SK-N-SH (cell line): ENCODE measurements around the gene RAB33B. TPM values are rescaled to one million over a fixed set of nuclear protein-coding genes. Genes with fewer than 3 reads are reported as not detected.

Source experiments
- CTCF ChIA-PET: fragments of 300-600, 350-600 bp; formaldehyde crosslinking; extraction: SDS; loops from one replicate; lab custom pipeline; 2021; lab: Yijun Ruan, JAX
- POLR2A ChIA-PET: fragments of 350-600 bp; sonication (Branson Sonifier 250); formaldehyde crosslinking; extraction: SDS; loops from one replicate; lab custom pipeline; 2020; ENCODE audit warnings: antibody characterized with exemption, inconsistent platforms; lab: Yijun Ruan, JAX
- DNase-seq: peaks from one replicate; pipeline ENCODE4 v3.0.0; 2012
- H2AFZ ChIP-seq: fragments of 200-600 bp; sonication (generic); 2 replicates; pipeline ENCODE4 v1.8.1; 2016; ENCODE audit warnings: antibody characterized with exemption, mild to moderate bottlenecking, low read depth
- H3F3A ChIP-seq: fragments of 200-600 bp; sonication (generic); replicated peaks from 2 replicates; pipeline ENCODE3; 2016; ENCODE audit warnings: antibody characterized with exemption, mild to moderate bottlenecking; ENCODE audit not compliant: insufficient read depth
- H3K27ac ChIP-seq, 2 experiments: fragments of 200-500 bp in 1 of 2; fragments of 200-600 bp in 1 of 2; sonication (Bioruptor generic) in 1 of 2; sonication (generic), shearing (Covaris generic) in 1 of 2; 2 replicates each; pipeline versions ENCODE4 v1.5.1 to v1.6.1; 2014 to 2016; ENCODE audit warnings: low read depth in 2 of 2, inconsistent platforms in 1 of 2, low read length in 1 of 2, mild to moderate bottlenecking in 1 of 2, mixed read lengths in 1 of 2
- H3K27me3 ChIP-seq: fragments of 200-600 bp; sonication (generic), shearing (Covaris generic); 2 replicates; pipeline ENCODE4 v1.6.1; 2016; ENCODE audit warnings: mixed run types; ENCODE audit not compliant: insufficient read depth
- H3K36me3 ChIP-seq, 2 experiments: fragments of 200-500 bp in 1 of 2; fragments of 200-600 bp in 1 of 2; sonication (Bioruptor generic) in 1 of 2; sonication (generic) in 1 of 2; replicated peaks in 1 of 2; 2 replicates each; pipeline versions ENCODE3 to v1.5.1; 2014 to 2016; ENCODE audit warnings: low read length in 1 of 2, mild to moderate bottlenecking in 1 of 2; ENCODE audit not compliant: insufficient read depth in 2 of 2, control insufficient read depth in 1 of 2
- H3K4me1 ChIP-seq, 2 experiments: fragments of 200-500 bp in 1 of 2; fragments of 200-600 bp in 1 of 2; sonication (Bioruptor generic) in 1 of 2; sonication (generic), shearing (Covaris generic) in 1 of 2; 2 replicates each; pipeline versions ENCODE4 v1.5.1 to v1.6.1; 2014 to 2016; ENCODE audit warnings: low read depth in 1 of 2, low read length in 1 of 2, mixed run types in 1 of 2; ENCODE audit not compliant: insufficient read depth in 2 of 2, control insufficient read depth in 1 of 2
- H3K4me2 ChIP-seq: fragments of 200-600 bp; sonication (generic), shearing (Covaris generic); 2 replicates; pipeline ENCODE4 v1.6.1; 2017; ENCODE audit warnings: mixed run types
- H3K4me3 ChIP-seq, 2 experiments: fragments of 200-500 bp in 1 of 2; fragments of 200-600 bp in 1 of 2; sonication (Bioruptor generic) in 1 of 2; sonication (generic), shearing (Covaris generic) in 1 of 2; 2 replicates each; pipeline versions ENCODE4 v1.5.1 to v1.8.1; 2014 to 2016; ENCODE audit warnings: low read depth in 2 of 2, inconsistent platforms in 1 of 2, low read length in 1 of 2, mild to moderate bottlenecking in 1 of 2, mixed read lengths in 1 of 2, moderate library complexity in 1 of 2
- H3K79me2 ChIP-seq: fragments of 200-600 bp; sonication (generic); 2 replicates; pipeline ENCODE4 v1.8.1; 2017; ENCODE audit warnings: mild to moderate bottlenecking; ENCODE audit not compliant: insufficient read depth
- H3K9ac ChIP-seq: fragments of 200-600 bp; sonication (generic); 2 replicates; pipeline ENCODE4 v1.6.1; 2017; ENCODE audit warnings: mixed run types
- H3K9me2 ChIP-seq: fragments of 200-600 bp; sonication (generic); 2 replicates; pipeline ENCODE4 v1.6.1; 2017; ENCODE audit warnings: mixed run types
- H3K9me3 ChIP-seq: fragments of 200-600 bp; sonication (generic); 2 replicates; pipeline ENCODE4 v1.6.1; 2017; ENCODE audit warnings: mixed run types, mild to moderate bottlenecking, moderate library complexity
- H4K20me1 ChIP-seq: fragments of 200-600 bp; sonication (generic); 2 replicates; pipeline ENCODE4 v1.6.1; 2017; ENCODE audit warnings: mild to moderate bottlenecking, mixed run types; ENCODE audit not compliant: insufficient read depth
- CHD2 ChIP-seq: fragments of 150-350 bp; IDR thresholded peaks from 2 replicates; pipeline ENCODE4 v1.6.1; 2018; ENCODE audit warnings: low read length; ENCODE audit not compliant: partially characterized antibody
- EZH2phosphoT487 ChIP-seq: fragments of 200-600 bp; sonication (generic); IDR thresholded peaks from 2 replicates; pipeline ENCODE4 v1.6.1; 2017; ENCODE audit warnings: low read depth, mixed run types, mild to moderate bottlenecking, antibody characterized with exemption, moderate library complexity, borderline replicate concordance
- FOSL2 ChIP-seq: IDR thresholded peaks from 2 replicates; pipeline ENCODE4 v1.4.0; 2012; ENCODE audit warnings: low read depth, mild to moderate bottlenecking, moderate library complexity, borderline replicate concordance
- FOXJ3 ChIP-seq: sonication (generic); formaldehyde crosslinking; IDR thresholded peaks from 2 replicates; pipeline ENCODE4 v1.5.1; 2020; ENCODE audit warnings: mild to moderate bottlenecking, missing genetic modification reagents
- FOXM1 ChIP-seq: IDR thresholded peaks from 2 replicates; pipeline ENCODE4 v1.4.0; 2012; ENCODE audit warnings: low read depth, mild to moderate bottlenecking
- JUND ChIP-seq: IDR thresholded peaks from 2 replicates; pipeline ENCODE4 v1.4.0; 2012
- MXI1 ChIP-seq: IDR thresholded peaks from 2 replicates; pipeline ENCODE4 v1.6.1; 2012; ENCODE audit warnings: mild to moderate bottlenecking, low read depth, low read length, improper control_type of control experiment
- RFX5 ChIP-seq: IDR thresholded peaks from 2 replicates; pipeline ENCODE4 v1.6.1; 2012; ENCODE audit warnings: mild to moderate bottlenecking, improper control_type of control experiment, low read length
- SMC3 ChIP-seq: IDR thresholded peaks from 2 replicates; pipeline ENCODE4 v1.6.1; 2012; ENCODE audit warnings: low read depth, low read length, improper control_type of control experiment
- TEAD4 ChIP-seq: IDR thresholded peaks from 2 replicates; pipeline ENCODE4 v1.4.0; 2012; ENCODE audit warnings: mild to moderate bottlenecking, borderline replicate concordance; ENCODE audit not compliant: insufficient read depth
- YY1 ChIP-seq: IDR thresholded peaks from 2 replicates; pipeline ENCODE4 v1.4.0; 2012; ENCODE audit warnings: low read depth, mild to moderate bottlenecking
- WGBS: methylation state at CpG from one replicate; pipeline ENCODE4 v1.1.6; 2017; ENCODE audit warnings: low lambda C conversion rate; 5-methylcytosine and 5-hydroxymethylcytosine counted together
- polyA plus RNA-seq, 3 experiments: library from polyadenylated mRNA; depleted of rRNA; stranded (reverse); fragments of >200 nt; gene quantifications; 2 replicates each; pipeline ENCODE4 v1.2.3, GENCODE V29; 2012
- TF ChIP-seq, protein P1 (sequence below): fragments of 150-350 bp; IDR thresholded peaks from 2 replicates; pipeline ENCODE4 v1.6.1; 2017; ENCODE audit warnings: antibody characterized with exemption, low read length, low read depth, borderline replicate concordance
- TF ChIP-seq, protein P2 (sequence below): fragments of 150-350 bp; IDR thresholded peaks from 2 replicates; pipeline ENCODE4 v1.6.1; 2016; ENCODE audit warnings: mild to moderate bottlenecking, low read depth, low read length
- TF ChIP-seq, protein P3 (sequence below): IDR thresholded peaks from 2 replicates; pipeline ENCODE4 v1.4.0; 2012; ENCODE audit warnings: low read depth, borderline replicate concordance
- TF ChIP-seq, protein P4 (sequence below): fragments of 200-600 bp; sonication (generic); IDR thresholded peaks from 2 replicates; pipeline ENCODE4 v1.6.1; 2017; ENCODE audit warnings: antibody characterized with exemption, mild to moderate bottlenecking, moderate library complexity
- TF ChIP-seq, protein P5 (sequence below): IDR thresholded peaks from 2 replicates; pipeline ENCODE4 v1.6.1; 2012; ENCODE audit warnings: mild to moderate bottlenecking, low read depth, low read length, moderate library complexity

RAB33B gene
- polyA plus RNA-seq, 1 of the 3 experiments (the other 2 are of a cell fraction), result 2.3 TPM

DNA sequence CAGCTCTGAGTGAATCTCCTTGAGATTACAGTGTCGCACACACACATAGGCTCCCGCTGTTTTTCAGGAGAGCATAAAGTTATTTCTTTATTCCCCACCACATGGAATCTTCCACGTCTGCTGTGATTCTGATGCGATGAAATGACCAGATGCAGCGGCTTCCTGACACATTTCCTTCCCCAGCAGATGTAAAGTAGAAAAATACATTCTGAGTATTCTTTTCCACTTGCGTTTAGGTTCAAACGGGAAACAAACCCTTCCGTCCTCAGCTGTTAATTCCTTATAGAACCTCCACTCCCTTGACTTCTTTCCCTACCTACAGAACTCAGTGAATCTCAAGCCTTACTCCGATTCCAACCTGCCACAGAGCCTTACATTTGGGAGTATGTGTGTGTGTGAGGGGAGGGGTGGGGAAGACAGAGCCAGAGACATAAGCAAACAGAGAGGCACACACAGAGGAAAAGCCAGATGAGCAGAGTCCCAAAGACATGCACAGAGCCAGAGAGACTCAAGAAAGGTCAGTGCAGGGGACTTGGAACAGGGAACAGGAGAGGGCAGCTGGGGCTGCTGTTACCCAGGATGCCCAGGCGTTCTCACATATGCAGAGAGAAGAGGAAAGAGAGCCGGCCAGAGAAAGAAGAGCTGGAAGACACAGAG, 54.8 kb downstream of the RAB33B start:
- H4K20me1 ChIP-seq, result no peaks in the 10 kb centered on the region
- peaks cover 4% of the 10 kb centered on the region for H3F3A ChIP-seq
- H3K9me3 ChIP-seq, result no peaks in the 10 kb centered on the region
- no peak overlapping the region for H3K27ac ChIP-seq
- POLR2A ChIA-PET, result no interaction called here
- H2AFZ ChIP-seq, result no peak overlapping the region
- no peaks in the 10 kb centered on the region for H3K79me2 ChIP-seq
- CTCF ChIA-PET, result interaction anchor here (0.9 to 3.0 kb wide), 3 partner anchors 11 to 22 kb away, joined by 3 to 12 read pairs (median 6); no protein-coding TSS in a partner anchor
- no peaks in the 10 kb centered on the region for H3K9me2 ChIP-seq
- H3K36me3 ChIP-seq, result peaks cover 17 to 25% of the 10 kb centered on the region in 2 experiments
- H3K27me3 ChIP-seq, result no peaks in the 10 kb centered on the region
- 96% methylated on average over 11 of the region's 11 CpGs for WGBS
- TF ChIP-seq YY1, result no peak
- TF ChIP-seq CHD2, result no peak
- no peak for TF ChIP-seq RFX5
- TF ChIP-seq, protein P1, sequence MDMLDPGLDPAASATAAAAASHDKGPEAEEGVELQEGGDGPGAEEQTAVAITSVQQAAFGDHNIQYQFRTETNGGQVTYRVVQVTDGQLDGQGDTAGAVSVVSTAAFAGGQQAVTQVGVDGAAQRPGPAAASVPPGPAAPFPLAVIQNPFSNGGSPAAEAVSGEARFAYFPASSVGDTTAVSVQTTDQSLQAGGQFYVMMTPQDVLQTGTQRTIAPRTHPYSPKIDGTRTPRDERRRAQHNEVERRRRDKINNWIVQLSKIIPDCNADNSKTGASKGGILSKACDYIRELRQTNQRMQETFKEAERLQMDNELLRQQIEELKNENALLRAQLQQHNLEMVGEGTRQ, result no peak
- TF ChIP-seq SMC3, result no peak
- no peak for TF ChIP-seq TEAD4
- TF ChIP-seq FOXM1, result no peak
- no peak for TF ChIP-seq MXI1
- TF ChIP-seq JUND, result no peak
- TF ChIP-seq FOSL2, result no peak
- TF ChIP-seq, protein P2, sequence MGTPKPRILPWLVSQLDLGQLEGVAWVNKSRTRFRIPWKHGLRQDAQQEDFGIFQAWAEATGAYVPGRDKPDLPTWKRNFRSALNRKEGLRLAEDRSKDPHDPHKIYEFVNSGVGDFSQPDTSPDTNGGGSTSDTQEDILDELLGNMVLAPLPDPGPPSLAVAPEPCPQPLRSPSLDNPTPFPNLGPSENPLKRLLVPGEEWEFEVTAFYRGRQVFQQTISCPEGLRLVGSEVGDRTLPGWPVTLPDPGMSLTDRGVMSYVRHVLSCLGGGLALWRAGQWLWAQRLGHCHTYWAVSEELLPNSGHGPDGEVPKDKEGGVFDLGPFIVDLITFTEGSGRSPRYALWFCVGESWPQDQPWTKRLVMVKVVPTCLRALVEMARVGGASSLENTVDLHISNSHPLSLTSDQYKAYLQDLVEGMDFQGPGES, result no peak
- TF ChIP-seq, protein P3, sequence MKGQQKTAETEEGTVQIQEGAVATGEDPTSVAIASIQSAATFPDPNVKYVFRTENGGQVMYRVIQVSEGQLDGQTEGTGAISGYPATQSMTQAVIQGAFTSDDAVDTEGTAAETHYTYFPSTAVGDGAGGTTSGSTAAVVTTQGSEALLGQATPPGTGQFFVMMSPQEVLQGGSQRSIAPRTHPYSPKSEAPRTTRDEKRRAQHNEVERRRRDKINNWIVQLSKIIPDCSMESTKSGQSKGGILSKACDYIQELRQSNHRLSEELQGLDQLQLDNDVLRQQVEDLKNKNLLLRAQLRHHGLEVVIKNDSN, result no peak
- no peak overlapping the region for H3K9ac ChIP-seq
- peaks cover 0 to 12% of the 10 kb centered on the region in 2 experiments; a peak in 2 of 4 replicates for H3K4me1 ChIP-seq
- DNase-seq, result no peak
- H3K4me3 ChIP-seq, result no peak overlapping the region
- no peak overlapping the region for H3K4me2 ChIP-seq

DNA sequence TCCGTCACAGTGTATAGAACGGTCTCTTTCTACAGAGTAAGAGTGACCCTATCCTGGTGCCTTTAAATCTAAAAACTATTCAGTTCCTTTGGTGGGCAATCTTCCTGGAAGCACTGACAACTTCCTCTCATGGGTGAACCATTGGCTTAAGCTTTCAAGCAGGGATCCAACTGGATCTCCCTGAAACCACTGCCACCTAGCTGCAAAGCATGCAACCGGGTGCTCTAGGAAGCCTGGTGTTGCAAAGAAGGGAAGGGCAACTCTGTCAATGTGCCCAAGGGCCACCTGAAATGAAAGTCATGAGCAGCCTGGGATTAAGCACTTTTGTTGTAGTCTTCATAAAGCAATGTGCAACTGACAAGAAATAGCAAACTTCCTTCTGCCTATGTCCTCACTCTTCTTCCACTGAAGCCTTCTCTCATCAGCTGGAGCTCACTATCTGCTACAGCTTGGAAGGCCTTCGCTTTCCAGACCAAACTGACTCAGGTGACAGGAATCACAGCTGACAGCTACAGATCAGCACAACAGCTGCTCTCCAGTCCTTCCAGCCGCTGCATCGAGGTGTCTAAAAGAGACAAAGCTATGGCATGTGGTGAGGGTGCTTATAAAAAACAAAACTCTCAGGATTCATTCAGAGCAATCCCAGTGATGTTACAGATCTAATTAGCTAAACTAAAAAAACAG, 55.9 kb downstream of the RAB33B start:
- H3K9me2 ChIP-seq, result no peaks in the 10 kb centered on the region
- peaks cover 4% of the 10 kb centered on the region for H3F3A ChIP-seq
- H3K79me2 ChIP-seq, result no peaks in the 10 kb centered on the region
- H3K27ac ChIP-seq, result no peak overlapping the region
- H3K27me3 ChIP-seq, result no peaks in the 10 kb centered on the region
- ChIA-PET CTCF (interaction anchor here (0.9 to 3.0 kb wide), 6 partner anchors 11 to 57 kb away, joined by 3 to 12 read pairs (median 6); no protein-coding TSS in a partner anchor), POLR2A (no interaction called here)
- no peaks in the 10 kb centered on the region for H3K9me3 ChIP-seq
- H3K36me3 ChIP-seq, result peaks cover 19 to 25% of the 10 kb centered on the region in 2 experiments
- H4K20me1 ChIP-seq, result no peaks in the 10 kb centered on the region
- H3K4me1 ChIP-seq, result peaks cover 0 to 17% of the 10 kb centered on the region in 2 experiments; a peak in 2 of 4 replicates
- WGBS, result 98% methylated on average over 6 of the region's 6 CpGs
- H2AFZ ChIP-seq, result no peak overlapping the region
- no peak overlapping the region for H3K9ac ChIP-seq
- no peak overlapping the region for H3K4me2 ChIP-seq
- no peak for DNase-seq
- H3K4me3 ChIP-seq, result no peak overlapping the region
- TF ChIP-seq, protein P4, sequence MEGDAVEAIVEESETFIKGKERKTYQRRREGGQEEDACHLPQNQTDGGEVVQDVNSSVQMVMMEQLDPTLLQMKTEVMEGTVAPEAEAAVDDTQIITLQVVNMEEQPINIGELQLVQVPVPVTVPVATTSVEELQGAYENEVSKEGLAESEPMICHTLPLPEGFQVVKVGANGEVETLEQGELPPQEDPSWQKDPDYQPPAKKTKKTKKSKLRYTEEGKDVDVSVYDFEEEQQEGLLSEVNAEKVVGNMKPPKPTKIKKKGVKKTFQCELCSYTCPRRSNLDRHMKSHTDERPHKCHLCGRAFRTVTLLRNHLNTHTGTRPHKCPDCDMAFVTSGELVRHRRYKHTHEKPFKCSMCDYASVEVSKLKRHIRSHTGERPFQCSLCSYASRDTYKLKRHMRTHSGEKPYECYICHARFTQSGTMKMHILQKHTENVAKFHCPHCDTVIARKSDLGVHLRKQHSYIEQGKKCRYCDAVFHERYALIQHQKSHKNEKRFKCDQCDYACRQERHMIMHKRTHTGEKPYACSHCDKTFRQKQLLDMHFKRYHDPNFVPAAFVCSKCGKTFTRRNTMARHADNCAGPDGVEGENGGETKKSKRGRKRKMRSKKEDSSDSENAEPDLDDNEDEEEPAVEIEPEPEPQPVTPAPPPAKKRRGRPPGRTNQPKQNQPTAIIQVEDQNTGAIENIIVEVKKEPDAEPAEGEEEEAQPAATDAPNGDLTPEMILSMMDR, result peak; percentile 37
- TF ChIP-seq, protein P3, result no peak
- TF ChIP-seq EZH2phosphoT487, result no peak
- TF ChIP-seq, protein P5, sequence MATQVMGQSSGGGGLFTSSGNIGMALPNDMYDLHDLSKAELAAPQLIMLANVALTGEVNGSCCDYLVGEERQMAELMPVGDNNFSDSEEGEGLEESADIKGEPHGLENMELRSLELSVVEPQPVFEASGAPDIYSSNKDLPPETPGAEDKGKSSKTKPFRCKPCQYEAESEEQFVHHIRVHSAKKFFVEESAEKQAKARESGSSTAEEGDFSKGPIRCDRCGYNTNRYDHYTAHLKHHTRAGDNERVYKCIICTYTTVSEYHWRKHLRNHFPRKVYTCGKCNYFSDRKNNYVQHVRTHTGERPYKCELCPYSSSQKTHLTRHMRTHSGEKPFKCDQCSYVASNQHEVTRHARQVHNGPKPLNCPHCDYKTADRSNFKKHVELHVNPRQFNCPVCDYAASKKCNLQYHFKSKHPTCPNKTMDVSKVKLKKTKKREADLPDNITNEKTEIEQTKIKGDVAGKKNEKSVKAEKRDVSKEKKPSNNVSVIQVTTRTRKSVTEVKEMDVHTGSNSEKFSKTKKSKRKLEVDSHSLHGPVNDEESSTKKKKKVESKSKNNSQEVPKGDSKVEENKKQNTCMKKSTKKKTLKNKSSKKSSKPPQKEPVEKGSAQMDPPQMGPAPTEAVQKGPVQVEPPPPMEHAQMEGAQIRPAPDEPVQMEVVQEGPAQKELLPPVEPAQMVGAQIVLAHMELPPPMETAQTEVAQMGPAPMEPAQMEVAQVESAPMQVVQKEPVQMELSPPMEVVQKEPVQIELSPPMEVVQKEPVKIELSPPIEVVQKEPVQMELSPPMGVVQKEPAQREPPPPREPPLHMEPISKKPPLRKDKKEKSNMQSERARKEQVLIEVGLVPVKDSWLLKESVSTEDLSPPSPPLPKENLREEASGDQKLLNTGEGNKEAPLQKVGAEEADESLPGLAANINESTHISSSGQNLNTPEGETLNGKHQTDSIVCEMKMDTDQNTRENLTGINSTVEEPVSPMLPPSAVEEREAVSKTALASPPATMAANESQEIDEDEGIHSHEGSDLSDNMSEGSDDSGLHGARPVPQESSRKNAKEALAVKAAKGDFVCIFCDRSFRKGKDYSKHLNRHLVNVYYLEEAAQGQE, result no peak
- no peak for TF ChIP-seq FOXJ3 (CRISPR knock-in tag)
